SK-N-SH (cell line): ENCODE measurements around the gene EMX1.

Source experiments
- CTCF ChIP-seq: fragments of 200-600 bp; sonication (generic); IDR thresholded peaks from 2 replicates; pipeline ENCODE4 v1.6.1; 2017; ENCODE audit warnings: antibody characterized with exemption, mild to moderate bottlenecking, moderate library complexity
- FOSL2 ChIP-seq: IDR thresholded peaks from 2 replicates; pipeline ENCODE4 v1.4.0; 2012; ENCODE audit warnings: low read depth, mild to moderate bottlenecking, moderate library complexity, borderline replicate concordance
- MAX ChIP-seq: IDR thresholded peaks from 2 replicates; pipeline ENCODE4 v1.4.0; 2012; ENCODE audit warnings: low read depth
- POLR2AphosphoS5 ChIP-seq: IDR thresholded peaks from 2 replicates; pipeline ENCODE4 v1.6.1; 2012; ENCODE audit warnings: low read depth, low read length
- REST ChIP-seq: IDR thresholded peaks from 2 replicates; pipeline ENCODE4 v1.6.1; 2012; ENCODE audit warnings: mild to moderate bottlenecking, low read depth, low read length, moderate library complexity
- RFX5 ChIP-seq: IDR thresholded peaks from 2 replicates; pipeline ENCODE4 v1.6.1; 2012; ENCODE audit warnings: mild to moderate bottlenecking, improper control_type of control experiment, low read length
- SMC3 ChIP-seq: IDR thresholded peaks from 2 replicates; pipeline ENCODE4 v1.6.1; 2012; ENCODE audit warnings: low read depth, low read length, improper control_type of control experiment

GRCh38 chr2:72931280-72931910, 14.1 kb downstream of the EMX1 start:
- TF ChIP-seq SMC3 = no peak
- no peak for TF ChIP-seq MAX
- TF ChIP-seq CTCF = no peak
- no peak for TF ChIP-seq REST
- no peak for TF ChIP-seq RFX5
- peak; percentile 63; the same call in 1 of the 2 replicates for TF ChIP-seq FOSL2
- TF ChIP-seq POLR2AphosphoS5 = no peak
